Globus pallidus (tissue), 1 donor: ENCODE measurements around the gene OR2L8.

Source experiments
- DNase-seq: peaks from one replicate; pipeline ENCODE4 v3.0.0-alpha.2; 2015; ENCODE audit warnings: low spot score

Gene OR2L8

DNA sequence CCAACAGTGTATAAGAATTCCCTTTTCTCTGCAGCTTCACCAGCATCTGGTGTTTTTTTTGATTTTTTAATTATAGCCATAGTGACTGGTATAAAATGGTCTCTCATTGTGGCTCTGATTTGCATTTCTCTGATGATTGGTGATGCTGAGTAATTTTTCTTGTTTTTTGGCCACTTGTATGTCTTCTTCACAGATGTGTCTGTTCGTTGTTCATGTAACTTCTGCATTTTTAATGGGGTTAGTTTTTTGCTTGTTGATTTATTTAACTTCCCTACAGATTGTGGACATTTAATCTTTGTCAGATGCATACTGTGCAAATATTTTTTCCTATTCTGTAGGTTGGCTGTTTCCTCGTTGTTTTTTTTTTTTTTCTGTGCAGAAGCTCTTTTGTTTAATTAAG is 44.3 kb downstream of the OR2L8 start:
- DNase-seq = no peak

DNA sequence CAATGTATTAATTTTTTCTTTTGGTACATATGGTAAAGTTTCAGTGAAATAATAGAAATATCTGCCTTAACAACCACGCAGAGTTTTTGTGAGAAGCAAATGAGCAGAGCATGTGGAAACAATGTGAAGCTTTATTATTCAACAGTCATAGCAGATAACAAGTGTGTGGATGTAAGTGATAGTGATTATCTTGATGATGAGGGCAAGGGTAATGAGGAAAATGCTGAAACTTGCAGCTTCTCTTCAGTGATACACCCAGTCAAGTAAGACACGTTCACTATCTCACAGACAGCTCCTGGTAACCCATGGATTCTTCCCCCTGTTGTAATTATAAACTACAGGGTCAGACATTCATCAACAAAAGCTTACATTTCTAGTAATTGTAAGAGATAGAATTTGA is 50.2 kb downstream of the OR2L8 start:
- no peak for DNase-seq
